HG03521 (cell line): ENCODE measurements around the gene GALR2.
"Not testable (repeated sequence)": the region's sequence is repeated elsewhere in the genome, so short reads cannot be mapped to it uniquely, and the experiment has no call there.

ENCODE experiments used
- ATAC-seq: cut with Tn5 transposase; IDR thresholded peaks from one replicate; pipeline ENCODE4 v1.9.1; 2021; ENCODE audit warnings: mild to moderate bottlenecking, moderate library complexity; ENCODE audit not compliant: unreplicated experiment

The GALR2 gene

GRCh38 chr17:76074390-76075363, at the start of gene GALR2:
Gene GALR2, plus strand, starts transcription at chr17:76074781. Its CDS starts 103 bp downstream, at chr17:76074884.
- ATAC-seq, result no peak

GRCh38 chr17:76025294-76025693, 49.3 kb upstream of the GALR2 start:
- ATAC-seq, result no peak

GRCh38 chr17:76026714-76027158, 47.8 kb upstream of the GALR2 start:
- no peak for ATAC-seq

- no peak for ATAC-seq
Observed at GRCh38 chr17:76027159-76027839, 47.3 kb upstream of the GALR2 start, which contains the start of gene EVPL. Gene EVPL, minus strand, starts transcription at chr17:76027306. Its CDS starts 108 bp downstream, at chr17:76027198.

GRCh38 chr17:76032073-76032779, 42.4 kb upstream of the GALR2 start:
- ATAC-seq, result no peak

GRCh38 chr17:76032780-76033108, 41.8 kb upstream of the GALR2 start:
- no peak for ATAC-seq

- no peak for ATAC-seq
Observed at GRCh38 chr17:76033139-76033538, 41.4 kb upstream of the GALR2 start.

GRCh38 chr17:76034428-76035350, 39.9 kb upstream of the GALR2 start:
- no peak for ATAC-seq

GRCh38 chr17:76036497-76037261, 37.9 kb upstream of the GALR2 start:
- no peak for ATAC-seq

- ATAC-seq, result no peak
Observed at GRCh38 chr17:76038050-76038449, 36.5 kb upstream of the GALR2 start.

- ATAC-seq, result no peak
Observed at GRCh38 chr17:76039121-76039520, 35.5 kb upstream of the GALR2 start.

GRCh38 chr17:76040376-76040775, 34.2 kb upstream of the GALR2 start:
- ATAC-seq, result no peak

- not testable (repeated sequence) for ATAC-seq
Observed at GRCh38 chr17:76042868-76043267, 31.7 kb upstream of the GALR2 start.

- ATAC-seq, result not testable (repeated sequence)
Observed at GRCh38 chr17:76044475-76045007, 30.0 kb upstream of the GALR2 start.

GRCh38 chr17:76046064-76046463, 28.5 kb upstream of the GALR2 start:
- no peak for ATAC-seq

- ATAC-seq, result no peak
Observed at GRCh38 chr17:76048025-76048605, 26.5 kb upstream of the GALR2 start.

- no peak for ATAC-seq
Observed at GRCh38 chr17:76048711-76049110, 25.9 kb upstream of the GALR2 start.

GRCh38 chr17:76049239-76049638, 25.3 kb upstream of the GALR2 start:
- ATAC-seq, result no peak
